ENCODE results near the gene CLTC. TPM values are rescaled to one million over a fixed set of nuclear protein-coding genes. Genes with fewer than 3 reads are reported as not detected.

CLTC gene
- total and polyA plus RNA-seq, 2 experiments from 2014 or later = 107 to 344 TPM

- TF ChIP-seq CTCF (conservative IDR thresholded peaks at IDR 0.05; ENCODE audit: low read depth in 2 of 2) (no peak), REST (IDR thresholded peaks at IDR 0.05; ENCODE audit: unreplicated experiment) (no peak)
Measured at GRCh38 chr17:59684967-59685366, 65.3 kb downstream of the CLTC start (continued).

GRCh38 chr17:59688008-59688407, 68.3 kb downstream of the CLTC start:
- no peaks in the 10 kb centered on the region for H3K9me3 Mint-ChIP-seq
- Histone ChIP-seq H3K27ac (ENCODE audit: low read depth) (peak overlapping the region; percentile 32; the same call in 1 of the 2 replicates), H3F3A (replicated peaks; ENCODE audit: low read depth) (peaks cover 14% of the 10 kb centered on the region; the same call in 1 of the 2 replicates), H3K4me2 (no peak overlapping the region), H3K79me2 (replicated peaks; ENCODE audit: insufficient read depth) (peaks cover 46% of the 10 kb centered on the region), H3K9me2 (ENCODE audit: insufficient read depth) (no peaks in the 10 kb centered on the region), H4K20me1 (replicated peaks; ENCODE audit: insufficient read depth) (peaks cover 13% of the 10 kb centered on the region), H3K4me1 (ENCODE audit: insufficient read depth) (no peaks in the 10 kb centered on the region), H3K36me3 (ENCODE audit: insufficient read depth) (peaks cover 42% of the 10 kb centered on the region), H3K27me3 (ENCODE audit: insufficient read depth) (no peaks in the 10 kb centered on the region), H3K4me3 (no peak overlapping the region), H2AFZ (no peak overlapping the region)
- no peaks in the 10 kb centered on the region for H3K4me1 Mint-ChIP-seq
- ATAC-seq = no peak
- TF ChIP-seq ZNF331 (CRISPR knock-in tag; IDR thresholded peaks at IDR 0.05; ENCODE audit: low read depth) (no peak), EZH2 (IDR thresholded peaks at IDR 0.05; ENCODE audit: low read depth, unreplicated experiment) (no peak), NANOG (IDR thresholded peaks at IDR 0.05; ENCODE audit: borderline replicate concordance) (no peak)
- TF ChIP-seq, protein P1, sequence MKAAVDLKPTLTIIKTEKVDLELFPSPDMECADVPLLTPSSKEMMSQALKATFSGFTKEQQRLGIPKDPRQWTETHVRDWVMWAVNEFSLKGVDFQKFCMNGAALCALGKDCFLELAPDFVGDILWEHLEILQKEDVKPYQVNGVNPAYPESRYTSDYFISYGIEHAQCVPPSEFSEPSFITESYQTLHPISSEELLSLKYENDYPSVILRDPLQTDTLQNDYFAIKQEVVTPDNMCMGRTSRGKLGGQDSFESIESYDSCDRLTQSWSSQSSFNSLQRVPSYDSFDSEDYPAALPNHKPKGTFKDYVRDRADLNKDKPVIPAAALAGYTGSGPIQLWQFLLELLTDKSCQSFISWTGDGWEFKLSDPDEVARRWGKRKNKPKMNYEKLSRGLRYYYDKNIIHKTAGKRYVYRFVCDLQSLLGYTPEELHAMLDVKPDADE (IDR thresholded peaks at IDR 0.05) = no peak
- no peak overlapping the region for H3K4me3 Mint-ChIP-seq
- DNase-seq (ENCODE audit: low spot score) = no peak
- H3K27me3 Mint-ChIP-seq (ENCODE audit: insufficient read depth, low read depth, poor library complexity) = peaks cover 3% of the 10 kb centered on the region
- H3K36me3 Mint-ChIP-seq (ENCODE audit: low read depth) = peaks cover 73% of the 10 kb centered on the region
- no peak overlapping the region for H3K27ac Mint-ChIP-seq

GRCh38 chr17:59688496-59688895, 68.8 kb downstream of the CLTC start:
- H3K27ac ChIP-seq (ENCODE audit: low read depth) = 0 out of 2 replicates have a peak overlapping the region, but pooled peaks have one; percentile 32
- TF ChIP-seq ZNF114 (CRISPR knock-in tag; IDR thresholded peaks at IDR 0.05) = no peak
- TF ChIP-seq REST (IDR thresholded peaks at IDR 0.05; ENCODE audit: unreplicated experiment) = no peak
- TF ChIP-seq EZH2 (IDR thresholded peaks at IDR 0.05; ENCODE audit: low read depth, unreplicated experiment) = no peak
- TF ChIP-seq CREB1 (CRISPR knock-in tag; IDR thresholded peaks at IDR 0.05; ENCODE audit: low read depth) = no peak
- TF ChIP-seq NANOG (IDR thresholded peaks at IDR 0.05; ENCODE audit: borderline replicate concordance) = no peak
- TF ChIP-seq POLR2AphosphoS5 (IDR thresholded peaks at IDR 0.05; ENCODE audit: low read depth) = no peak
- TF ChIP-seq ZNF331 (CRISPR knock-in tag; IDR thresholded peaks at IDR 0.05; ENCODE audit: low read depth) = no peak
- TF ChIP-seq CTCF (conservative IDR thresholded peaks at IDR 0.05; ENCODE audit: low read depth in 2 of 2) = no peak

More at GRCh38 chr17:59688496-59688895, 68.8 kb downstream of the CLTC start:
- H3K36me3 ChIP-seq (ENCODE audit: insufficient read depth) = peaks cover 38% of the 10 kb centered on the region
- no peak overlapping the region for H3K4me2 ChIP-seq
- Mint-ChIP-seq H3K27ac (no peak overlapping the region), H3K36me3 (ENCODE audit: low read depth) (peaks cover 72% of the 10 kb centered on the region), H3K9me3 (no peaks in the 10 kb centered on the region), H3K4me1 (no peaks in the 10 kb centered on the region), H3K27me3 (ENCODE audit: insufficient read depth, low read depth, poor library complexity) (peaks cover 3% of the 10 kb centered on the region), H3K4me3 (no peak overlapping the region)
- ATAC-seq (no peak), DNase-seq (ENCODE audit: low spot score) (no peak)
- H3K79me2 ChIP-seq (replicated peaks; ENCODE audit: insufficient read depth) = peaks cover 49% of the 10 kb centered on the region
- no peaks in the 10 kb centered on the region for H3K27me3 ChIP-seq (ENCODE audit: insufficient read depth)
- peaks cover 13% of the 10 kb centered on the region for H4K20me1 ChIP-seq (replicated peaks; ENCODE audit: insufficient read depth)
- no peaks in the 10 kb centered on the region for H3K9me2 ChIP-seq (ENCODE audit: insufficient read depth)
- H3K4me3 ChIP-seq = no peak overlapping the region
- H2AFZ ChIP-seq = no peak overlapping the region
- H3K4me1 ChIP-seq (ENCODE audit: insufficient read depth) = no peaks in the 10 kb centered on the region
- peaks cover 14% of the 10 kb centered on the region for H3F3A ChIP-seq (replicated peaks; ENCODE audit: low read depth)
